HG03064 (cell line): ENCODE data around the gene LTBP3.
"Not testable (repeated sequence)": the region's sequence is repeated elsewhere in the genome, so short reads cannot be mapped to it uniquely, and the experiment has no call there.

ENCODE experiments used
- ATAC-seq: cut with Tn5 transposase; IDR thresholded peaks from one replicate; pipeline ENCODE4 v1.9.1; 2021; ENCODE audit warnings: low read depth; ENCODE audit not compliant: unreplicated experiment

LTBP3 gene

GRCh38 chr11:65538232-65538914, 19.8 kb downstream of the LTBP3 start:
- no peak for ATAC-seq

- ATAC-seq: no peak
Measured at GRCh38 chr11:65537620-65538231, 20.4 kb downstream of the LTBP3 start.

- no peak for ATAC-seq
Measured at GRCh38 chr11:65537296-65537597, 20.9 kb downstream of the LTBP3 start.

GRCh38 chr11:65536412-65537295, 21.5 kb downstream of the LTBP3 start:
- no peak for ATAC-seq

GRCh38 chr11:65535102-65535501, 23.1 kb downstream of the LTBP3 start:
- no peak for ATAC-seq

- no peak for ATAC-seq
Measured at GRCh38 chr11:65532388-65533064, 25.6 kb downstream of the LTBP3 start.

- no peak for ATAC-seq
Measured at GRCh38 chr11:65530157-65530496, 28.0 kb downstream of the LTBP3 start.

- no peak for ATAC-seq
Measured at GRCh38 chr11:65529475-65530156, 28.5 kb downstream of the LTBP3 start.

- ATAC-seq: no peak
Measured at GRCh38 chr11:65528819-65529350, 29.3 kb downstream of the LTBP3 start.

- ATAC-seq: no peak
Measured at GRCh38 chr11:65526744-65527143, 31.4 kb downstream of the LTBP3 start.

GRCh38 chr11:65525546-65526480, 32.3 kb downstream of the LTBP3 start:
- no peak for ATAC-seq

GRCh38 chr11:65524741-65525545, 33.2 kb downstream of the LTBP3 start, which contains the start of gene SCYL1:
Gene SCYL1 (plus strand): TSS chr11:65525083. CDS start chr11:65525154, 71 bp downstream.
- no peak for ATAC-seq

GRCh38 chr11:65524014-65524740, 34.0 kb downstream of the LTBP3 start:
- no peak for ATAC-seq

- ATAC-seq: not testable (repeated sequence)
Measured at GRCh38 chr11:65523631-65523968, 34.6 kb downstream of the LTBP3 start.

GRCh38 chr11:65522718-65523630, 35.2 kb downstream of the LTBP3 start:
- not testable (repeated sequence) for ATAC-seq

- not testable (repeated sequence) for ATAC-seq
Measured at GRCh38 chr11:65521777-65522521, 36.2 kb downstream of the LTBP3 start.
